Calu3 (cell line): ENCODE results near the gene RNF121. TPM values are rescaled to one million over a fixed set of nuclear protein-coding genes. Genes with fewer than 3 reads are reported as not detected.

Experiments used
- BruUV-seq: library from RNA; stranded (reverse); fragments of 400-500 nt; replicated peaks from 2 replicates; lab custom pipeline; 2021; lab: Mats Ljungman, UMichigan
- CTCF ChIA-PET: fragments of 300-600 bp; sonication (Branson Sonifier 250); formaldehyde crosslinking; loops from one replicate; lab custom pipeline; 2022; ENCODE audit warnings: antibody characterized with exemption; lab: Charles Lee
- DNase-seq: peaks from one replicate; pipeline ENCODE4 v3.0.0; 2022
- H3K27ac Mint-ChIP-seq: one replicate; pipeline ENCODE4 v1.8.0; 2022; ENCODE audit warnings: mixed read lengths; ENCODE audit not compliant: unreplicated experiment
- H3K27me3 Mint-ChIP-seq: one replicate; pipeline ENCODE4 v1.8.0; 2022; ENCODE audit warnings: mixed read lengths; ENCODE audit not compliant: unreplicated experiment
- H3K36me3 Mint-ChIP-seq: one replicate; pipeline ENCODE4 v1.8.0; 2022; ENCODE audit warnings: mild to moderate bottlenecking, moderate library complexity, mixed read lengths; ENCODE audit not compliant: insufficient read depth, unreplicated experiment
- H3K4me1 Mint-ChIP-seq: one replicate; pipeline ENCODE4 v1.8.0; 2022; ENCODE audit warnings: mild to moderate bottlenecking, low read depth, mixed read lengths; ENCODE audit not compliant: unreplicated experiment
- H3K4me3 Mint-ChIP-seq: one replicate; pipeline ENCODE4 v1.8.0; 2022; ENCODE audit warnings: mild to moderate bottlenecking, low read depth, moderate library complexity, mixed read lengths; ENCODE audit not compliant: unreplicated experiment
- H3K9me3 Mint-ChIP-seq: one replicate; pipeline ENCODE4 v1.8.0; 2022; ENCODE audit warnings: low read depth, mixed read lengths; ENCODE audit not compliant: unreplicated experiment
- intact Hi-C: fragments of 100-400 bp; cut with micrococcal nuclease; formaldehyde crosslinking; loops from one replicate; pipeline ENCODE4 v1.10.0; 2022; ENCODE audit not compliant: unreplicated experiment
- total RNA-seq: library from RNA; stranded (reverse); gene quantifications from 2 replicates; pipeline ENCODE4 v1.2.3, GENCODE V29; 2022
- TF ChIP-seq, protein P1 (sequence below): fragments of 200-600 bp; IDR thresholded peaks from one replicate; pipeline ENCODE4 v1.8.0; 2022; ENCODE audit warnings: antibody characterized with exemption; ENCODE audit not compliant: unreplicated experiment

Gene RNF121
- total RNA-seq, 1 experiment from 2014 or later, result 51.7 TPM

DNA sequence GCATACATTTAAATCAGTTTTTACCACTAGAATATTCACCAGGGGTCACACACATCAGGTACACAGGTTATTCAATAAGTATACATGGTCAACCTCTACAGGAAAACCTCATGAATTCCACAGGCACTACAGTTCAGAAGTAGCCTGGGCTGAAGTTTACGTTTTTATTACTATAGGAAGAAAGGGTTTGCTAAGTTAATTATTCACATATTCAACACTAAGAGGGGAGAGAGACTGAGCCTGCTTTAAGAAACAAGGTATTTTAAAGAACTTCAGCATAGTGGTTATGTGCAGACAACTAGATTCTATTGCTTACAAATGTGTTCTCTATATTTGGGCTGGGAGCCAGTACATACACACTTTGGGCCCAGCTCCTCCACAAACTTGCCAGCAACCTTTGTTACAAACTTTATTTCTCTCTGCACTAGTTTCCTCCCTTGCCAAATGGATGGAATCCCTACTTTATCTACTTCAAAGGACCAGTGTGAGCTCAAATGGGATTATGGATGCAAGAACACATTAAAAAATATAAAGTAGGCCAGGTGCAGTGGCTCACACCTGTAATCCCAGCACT is 101.7 kb downstream of the RNF121 start:
- TF ChIP-seq, protein P1, sequence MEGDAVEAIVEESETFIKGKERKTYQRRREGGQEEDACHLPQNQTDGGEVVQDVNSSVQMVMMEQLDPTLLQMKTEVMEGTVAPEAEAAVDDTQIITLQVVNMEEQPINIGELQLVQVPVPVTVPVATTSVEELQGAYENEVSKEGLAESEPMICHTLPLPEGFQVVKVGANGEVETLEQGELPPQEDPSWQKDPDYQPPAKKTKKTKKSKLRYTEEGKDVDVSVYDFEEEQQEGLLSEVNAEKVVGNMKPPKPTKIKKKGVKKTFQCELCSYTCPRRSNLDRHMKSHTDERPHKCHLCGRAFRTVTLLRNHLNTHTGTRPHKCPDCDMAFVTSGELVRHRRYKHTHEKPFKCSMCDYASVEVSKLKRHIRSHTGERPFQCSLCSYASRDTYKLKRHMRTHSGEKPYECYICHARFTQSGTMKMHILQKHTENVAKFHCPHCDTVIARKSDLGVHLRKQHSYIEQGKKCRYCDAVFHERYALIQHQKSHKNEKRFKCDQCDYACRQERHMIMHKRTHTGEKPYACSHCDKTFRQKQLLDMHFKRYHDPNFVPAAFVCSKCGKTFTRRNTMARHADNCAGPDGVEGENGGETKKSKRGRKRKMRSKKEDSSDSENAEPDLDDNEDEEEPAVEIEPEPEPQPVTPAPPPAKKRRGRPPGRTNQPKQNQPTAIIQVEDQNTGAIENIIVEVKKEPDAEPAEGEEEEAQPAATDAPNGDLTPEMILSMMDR, result no peak
- intact Hi-C loops, result loop anchor here (2.0 kb wide), 1 partner anchor 48 kb away; no protein-coding TSS in a partner anchor
- CTCF ChIA-PET, result interaction anchor here (1.0 kb wide), 1 partner anchor 8 kb away, joined by 3 read pairs; no protein-coding TSS in a partner anchor
- H3K27me3 Mint-ChIP-seq, result no peaks in the 10 kb centered on the region
- no peak overlapping the region for H3K4me3 Mint-ChIP-seq
- DNase-seq, result no peak
- H3K27ac Mint-ChIP-seq, result no peak overlapping the region
- no peaks in the 10 kb centered on the region for H3K9me3 Mint-ChIP-seq
- BruUV-seq, result no TSS peak
- H3K36me3 Mint-ChIP-seq, result peaks cover 20% of the 10 kb centered on the region
- H3K4me1 Mint-ChIP-seq, result peaks cover 2% of the 10 kb centered on the region

DNA sequence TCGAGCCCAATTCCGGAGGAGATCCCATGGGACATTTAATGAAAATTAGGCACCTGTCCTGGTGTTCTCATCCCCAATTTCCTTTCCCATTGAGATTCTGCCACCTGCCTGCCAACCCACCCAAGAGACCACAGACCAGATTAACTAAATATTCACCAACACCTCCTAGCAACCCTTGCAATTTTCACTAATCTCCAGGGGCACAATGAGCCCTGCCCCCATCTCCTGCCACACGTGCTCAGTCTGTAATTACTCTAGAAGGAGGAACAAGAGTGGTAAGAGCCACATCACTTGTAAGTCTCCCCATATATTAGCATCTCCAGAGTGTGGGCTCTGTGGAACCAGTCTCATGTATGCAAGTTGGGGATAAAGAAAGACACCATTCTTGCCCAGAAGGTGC is 107.8 kb downstream of the RNF121 start:
- H3K4me1 Mint-ChIP-seq, result peaks cover 10% of the 10 kb centered on the region
- no peaks in the 10 kb centered on the region for H3K27me3 Mint-ChIP-seq
- intact Hi-C loops, result no loop called here
- BruUV-seq, result no TSS peak
- TF ChIP-seq, protein P1, result no peak
- DNase-seq, result no peak
- CTCF ChIA-PET, result no interaction called here
- H3K9me3 Mint-ChIP-seq, result no peaks in the 10 kb centered on the region
- H3K4me3 Mint-ChIP-seq, result no peak overlapping the region
- no peak overlapping the region for H3K27ac Mint-ChIP-seq
- peaks cover 19% of the 10 kb centered on the region for H3K36me3 Mint-ChIP-seq

DNA sequence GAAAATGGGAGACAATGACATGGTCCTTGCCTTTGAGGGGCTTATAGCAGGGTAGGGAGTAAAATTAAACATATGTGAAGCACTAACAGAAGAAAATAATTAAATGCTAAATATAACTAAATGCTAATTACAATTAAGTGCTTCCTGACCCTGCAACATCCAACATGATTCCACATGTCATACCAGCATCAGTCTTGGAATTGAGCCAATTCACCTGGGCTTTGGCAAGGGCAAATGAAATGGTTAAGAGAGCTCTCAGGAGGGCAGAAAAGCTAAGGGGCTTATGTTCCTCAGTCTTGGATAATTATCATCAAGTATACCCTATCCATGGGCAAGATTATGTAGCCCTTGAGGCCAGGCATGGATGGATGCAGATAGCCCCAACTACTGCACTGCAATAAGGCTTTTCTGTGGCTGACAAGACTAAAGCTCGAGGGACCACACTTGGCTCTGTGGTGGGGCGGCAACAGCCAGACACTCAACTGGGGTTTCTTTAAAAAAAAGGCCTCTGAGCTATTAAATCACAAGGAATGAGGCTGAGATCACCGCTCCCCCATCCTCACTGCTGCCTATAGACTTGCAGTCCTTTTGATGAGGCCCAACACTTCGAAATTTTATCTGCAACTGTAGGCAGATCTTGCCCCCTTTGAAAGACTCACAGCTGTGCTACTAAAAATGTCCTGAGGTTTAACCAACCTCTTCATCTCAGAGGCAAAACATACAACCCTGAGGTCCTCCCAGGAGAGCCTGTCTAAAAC is 108.9 kb downstream of the RNF121 start:
- intact Hi-C loops, result no loop called here
- CTCF ChIA-PET, result no interaction called here
- TF ChIP-seq, protein P1, result no peak
- no peak overlapping the region for H3K27ac Mint-ChIP-seq
- no TSS peak for BruUV-seq
- DNase-seq, result no peak
- no peaks in the 10 kb centered on the region for H3K27me3 Mint-ChIP-seq
- H3K36me3 Mint-ChIP-seq, result peaks cover 19% of the 10 kb centered on the region
- H3K4me1 Mint-ChIP-seq, result peaks cover 21% of the 10 kb centered on the region
- no peak overlapping the region for H3K4me3 Mint-ChIP-seq
- H3K9me3 Mint-ChIP-seq, result no peaks in the 10 kb centered on the region

DNA sequence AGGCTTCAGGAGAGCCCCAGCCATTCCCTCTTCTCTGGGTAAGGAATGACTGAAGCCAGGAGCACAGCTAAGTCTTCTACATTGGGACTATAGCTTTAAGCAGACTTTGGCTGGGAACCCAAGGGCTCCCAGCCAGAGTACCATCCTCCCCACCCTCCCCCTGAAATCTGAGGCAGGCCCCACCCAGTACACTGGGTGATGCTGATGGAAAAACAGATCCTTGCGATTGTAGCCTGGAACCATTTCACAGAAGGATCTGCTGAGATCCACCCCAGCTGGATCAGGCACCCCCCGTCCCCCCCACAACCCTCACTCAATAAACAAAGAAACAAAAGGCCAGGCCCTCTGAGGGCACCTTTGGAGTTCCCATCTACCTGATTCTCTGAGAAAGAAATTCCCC is 109.6 kb downstream of the RNF121 start:
- CTCF ChIA-PET, result interaction anchor here (0.7 to 1.3 kb wide), 2 partner anchors 9 to 393 kb away, joined by 3 to 4 read pairs; no protein-coding TSS in a partner anchor
- H3K4me3 Mint-ChIP-seq, result no peak overlapping the region
- H3K27me3 Mint-ChIP-seq, result no peaks in the 10 kb centered on the region
- no peak overlapping the region for H3K27ac Mint-ChIP-seq
- DNase-seq, result no peak
- H3K4me1 Mint-ChIP-seq, result peaks cover 27% of the 10 kb centered on the region
- peaks cover 14% of the 10 kb centered on the region for H3K36me3 Mint-ChIP-seq
- TF ChIP-seq, protein P1, result no peak
- BruUV-seq, result no TSS peak
- intact Hi-C loops, result no loop called here
- no peaks in the 10 kb centered on the region for H3K9me3 Mint-ChIP-seq
